ENCODE data around the gene USP9X. TPM values are rescaled to one million over a fixed set of nuclear protein-coding genes. Genes with fewer than 3 reads are reported as not detected.
A peak's percentile ranks its signal among the peaks of the same experiment; 100 is the strongest.

USP9X gene
- total and polyA plus RNA-seq, 2 of the 8 experiments (the other 6 are each of a cell fraction or from before 2014, with no cell fraction given): 79.2 to 300 TPM

- Histone ChIP-seq H2BK20ac (ENCODE audit: low read length) (no peak overlapping the region), H4K20me1 (replicated peaks in 1 of 2; ENCODE audit: control insufficient read depth in 1 of 2, insufficient read depth in 2 of 2, low read length in 2 of 2) (peaks cover 10 to 14% of the 10 kb centered on the region in 2 experiments), H3K27me3 (replicated peaks in 1 of 4; ENCODE audit: control insufficient read depth in 3 of 4, extremely low read depth in 1 of 4, insufficient read depth in 3 of 4, low read length in 3 of 4) (no peaks in the 10 kb centered on the region), H3K14ac (ENCODE audit: insufficient read length) (no peak overlapping the region), H3K4me1 (replicated peaks in 1 of 4; ENCODE audit: control insufficient read depth in 3 of 4, insufficient read depth in 4 of 4, low read length in 3 of 4) (peaks cover 0 to 5% (median 2%) of the 10 kb centered on the region in 4 experiments; a peak in 2 of 7 replicates), H2AK5ac (ENCODE audit: low read depth, low read length) (no peak overlapping the region), H3K9me3 (ENCODE audit: insufficient read depth in 2 of 2, low read depth in 1 of 2, low read length in 1 of 2) (no peaks in the 10 kb centered on the region), H3K4ac (replicated peaks; ENCODE audit: insufficient read length, low read depth, low read length) (no peak overlapping the region), H3K4me3 (ENCODE audit: extremely low read depth in 1 of 4, insufficient read depth in 2 of 4, low read depth in 3 of 4, low read length in 4 of 4) (peak overlapping the region in 1 of 4 experiments; percentile 38; a peak in 2 of 8 replicates), H2AFZ (ENCODE audit: low read length) (no peak overlapping the region), H3K23me2 (ENCODE audit: low read depth, low read length) (no peaks in the 10 kb centered on the region), H4K8ac (ENCODE audit: extremely low read depth, insufficient read depth, low read length) (no peak overlapping the region), H2BK12ac (ENCODE audit: low read depth, low read length) (no peak overlapping the region), H2BK15ac (ENCODE audit: low read length) (no peak overlapping the region), H3K18ac (ENCODE audit: extremely low read depth, low read length) (no peak overlapping the region), H3K23ac (ENCODE audit: insufficient read length) (no peak overlapping the region), H2BK120ac (replicated peaks; ENCODE audit: low read depth, low read length) (no peak overlapping the region), H3K79me2 (ENCODE audit: control insufficient read depth in 1 of 2, insufficient read depth in 2 of 2, low read length in 2 of 2) (peaks cover 53 to 100% of the 10 kb centered on the region in 2 experiments), H2BK5ac (ENCODE audit: low read depth, low read length) (no peak overlapping the region), H3K36me3 (ENCODE audit: control insufficient read depth in 2 of 4, insufficient read depth in 4 of 4, low read length in 3 of 4) (peaks cover 0 to 33% (median 2%) of the 10 kb centered on the region in 4 experiments; a peak in 1 of 8 replicates), H3K27ac (ENCODE audit: low read depth, low read length) (no peak overlapping the region), H4K5ac (ENCODE audit: insufficient read length, low read depth, low read length) (no peak overlapping the region), H3K56ac (replicated peaks; ENCODE audit: insufficient read length, low read depth, low read length) (no peak overlapping the region), H3K9ac (replicated peaks in 1 of 4; ENCODE audit: extremely low read depth in 1 of 4, low read depth in 3 of 4, low read length in 3 of 4) (no peak overlapping the region), H3K79me1 (ENCODE audit: low read depth, low read length) (no peaks in the 10 kb centered on the region), H4K91ac (replicated peaks; ENCODE audit: insufficient read length, low read length) (no peak overlapping the region), H3K4me2 (ENCODE audit: insufficient read depth in 1 of 2, low read depth in 2 of 2, low read length in 2 of 2) (peak overlapping the region in 1 of 2 experiments; percentile 31; a peak in 2 of 4 replicates)
- POLR2A ChIA-PET (ENCODE audit: partially characterized antibody): interaction anchor here (1.2 to 2.9 kb wide), 3 partner anchors 9 to 14 kb away, joined by 3 to 18 read pairs (median 9); partner anchors contain the start of gene USP9X
- FAIRE-seq: no peak
- 87% methylated on average over 3 of the region's 3 CpGs; no CpG with 5 or more reads in 1 of the 2 experiments for WGBS, 2 experiments (ENCODE audit: extremely low coverage in 1 of 2, insufficient coverage in 1 of 2, insufficient read length in 1 of 2, insufficient replicate concordance in 2 of 2, low coverage in 1 of 2, low lambda C conversion rate in 2 of 2, missing lambda C conversion rate in 1 of 2)
- CTCF ChIA-PET (ENCODE audit: partially characterized antibody): interaction anchor here (1.1 kb wide), 1 partner anchor 16 kb away, joined by 3 read pairs; no protein-coding TSS in a partner anchor
- DNase-seq (ENCODE audit: low read depth in 1 of 2, low spot score in 2 of 2): no peak
- TF ChIP-seq, protein P1, sequence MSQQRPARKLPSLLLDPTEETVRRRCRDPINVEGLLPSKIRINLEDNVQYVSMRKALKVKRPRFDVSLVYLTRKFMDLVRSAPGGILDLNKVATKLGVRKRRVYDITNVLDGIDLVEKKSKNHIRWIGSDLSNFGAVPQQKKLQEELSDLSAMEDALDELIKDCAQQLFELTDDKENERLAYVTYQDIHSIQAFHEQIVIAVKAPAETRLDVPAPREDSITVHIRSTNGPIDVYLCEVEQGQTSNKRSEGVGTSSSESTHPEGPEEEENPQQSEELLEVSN (IDR thresholded peaks at IDR 0.05): no peak
- TF ChIP-seq ASH2L (IDR thresholded peaks at IDR 0.05; ENCODE audit: low read length) (no peak), TBP (IDR thresholded peaks at IDR 0.05; ENCODE audit: low read depth, low read length) (no peak), EP300 (IDR thresholded peaks at IDR 0.05; ENCODE audit: borderline replicate concordance in 1 of 2, low read depth in 2 of 2, low read length in 2 of 2) (no peak), RXRA (IDR thresholded peaks at IDR 0.05; ENCODE audit: insufficient read depth, low read depth, low read length) (no peak), CREB1 (IDR thresholded peaks at IDR 0.05) (no peak)
These were observed 15.0 kb downstream of the USP9X start for GRCh38 chrX:41100200-41100599.

All from H1 (cell line).